HG02840 (cell line): ENCODE measurements around the gene RAPGEF1.

Experiments used
- ATAC-seq: cut with Tn5 transposase; IDR thresholded peaks from one replicate; pipeline ENCODE4 v1.9.1; 2021; ENCODE audit warnings: mild to moderate bottlenecking, moderate library complexity, moderate number of reproducible peaks; ENCODE audit not compliant: unreplicated experiment, low FRiP score

Gene RAPGEF1

DNA sequence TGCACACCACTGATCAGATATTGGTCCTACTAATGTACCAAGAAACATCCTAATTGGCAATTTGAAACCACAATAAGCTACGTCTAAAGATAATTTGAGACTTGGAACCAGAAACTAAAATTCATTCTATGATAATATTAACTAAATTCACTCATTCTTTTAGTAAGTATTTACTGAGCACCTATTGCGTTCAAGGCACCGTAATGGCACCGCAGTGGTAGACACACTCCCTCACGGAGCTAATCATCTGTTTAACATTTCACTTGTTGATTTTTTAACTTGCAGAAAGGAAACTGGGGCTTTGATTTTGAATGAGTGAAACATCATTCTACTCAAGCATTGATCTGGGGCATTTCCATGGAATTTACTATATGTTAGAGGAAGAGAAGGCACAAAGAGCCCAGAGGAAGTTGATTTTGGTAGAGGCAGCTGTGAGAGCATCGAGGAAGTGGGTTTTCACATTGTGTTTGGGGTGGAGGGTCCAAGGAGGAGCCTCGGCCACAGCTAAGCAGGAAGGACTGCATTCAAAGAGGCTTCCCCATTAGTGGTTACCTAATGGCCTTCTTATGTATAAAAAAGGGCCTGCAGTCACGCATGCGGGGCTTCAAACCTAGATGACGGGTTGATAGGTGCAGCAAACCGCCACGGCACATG, 7.1 kb downstream of the RAPGEF1 start:
- no peak for ATAC-seq

DNA sequence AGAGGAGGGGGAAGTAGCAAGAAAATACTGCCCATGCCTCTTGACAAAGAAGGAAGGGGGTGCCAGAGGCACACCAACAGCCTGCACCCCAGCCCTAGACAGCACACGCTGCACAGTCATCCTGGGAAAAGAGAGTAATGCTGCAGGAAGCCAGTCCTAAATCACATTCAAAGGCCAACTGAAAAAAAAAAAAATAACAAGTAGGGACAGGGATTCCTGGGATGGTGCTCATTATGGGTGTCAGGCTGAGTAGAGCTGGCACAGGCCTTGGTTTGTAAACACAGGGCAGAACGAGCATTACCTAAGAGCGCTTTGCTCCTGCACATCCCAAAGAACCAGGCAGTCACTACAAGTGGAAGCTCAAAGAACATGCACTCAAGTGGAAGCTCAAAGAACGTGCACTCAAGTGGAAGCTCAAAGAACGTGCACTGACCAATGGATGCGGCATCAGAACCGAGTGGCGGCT, 7.8 kb downstream of the RAPGEF1 start:
- no peak for ATAC-seq

GRCh38 chr9:131731644-131732043, 8.2 kb downstream of the RAPGEF1 start:
- no peak for ATAC-seq

DNA sequence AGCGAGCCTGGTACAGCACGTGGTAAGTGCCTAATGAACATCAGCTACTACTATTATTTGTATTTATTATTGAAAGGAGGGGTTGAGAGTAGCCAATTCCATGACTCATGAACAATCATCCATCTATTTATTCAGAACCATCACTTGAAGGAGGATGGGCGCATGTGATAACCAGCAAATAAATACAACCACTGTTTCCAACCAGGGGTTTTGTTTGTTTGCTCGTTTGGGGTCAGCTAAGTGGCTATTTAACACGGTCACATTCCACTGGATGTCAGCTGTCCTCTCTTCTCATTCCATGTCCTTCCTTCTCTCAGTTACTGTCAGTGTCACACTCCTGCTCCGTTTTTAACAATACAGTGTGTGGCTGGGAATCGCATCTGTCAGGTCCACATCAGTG, 8.6 kb downstream of the RAPGEF1 start:
- ATAC-seq, result no peak

- no peak for ATAC-seq
Measured at GRCh38 chr9:131728961-131729360, 10.9 kb downstream of the RAPGEF1 start.

- ATAC-seq, result no peak
Measured at GRCh38 chr9:131728546-131728910, 11.3 kb downstream of the RAPGEF1 start.

DNA sequence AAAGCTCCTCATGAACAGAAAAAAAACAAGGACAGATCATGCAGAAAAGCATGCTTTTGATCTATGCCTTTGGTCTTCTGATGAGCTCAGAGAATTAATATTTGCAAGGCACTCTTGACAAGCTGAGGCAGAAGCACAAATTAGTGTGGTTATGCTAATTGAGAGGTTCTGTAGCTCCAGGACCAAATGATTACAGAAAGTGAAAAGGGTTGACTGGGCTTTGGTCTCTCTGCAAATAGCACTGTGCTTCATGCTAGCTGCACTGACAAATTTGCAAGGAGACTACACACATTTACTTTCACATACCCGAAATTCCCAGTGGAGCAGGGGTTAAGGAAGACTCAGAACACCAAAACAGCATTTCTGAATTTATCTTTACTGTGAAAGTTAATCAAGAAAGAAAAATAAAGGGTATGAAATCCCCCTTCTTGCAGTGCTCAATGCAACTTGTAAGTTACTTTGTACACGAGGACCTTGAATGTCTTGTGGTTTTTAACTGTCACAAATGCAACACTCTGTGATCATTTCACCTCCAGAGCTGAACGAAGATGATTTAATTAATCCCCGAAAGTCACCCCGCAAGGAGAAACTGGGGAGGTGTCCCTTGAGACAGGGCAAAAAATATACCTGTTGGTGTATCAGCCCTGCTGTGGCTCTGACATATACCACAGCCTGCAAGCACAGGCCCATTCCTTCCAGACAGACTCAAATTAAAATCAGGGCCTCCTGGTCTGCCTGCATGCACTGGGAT, 11.9 kb downstream of the RAPGEF1 start:
- no peak for ATAC-seq

DNA sequence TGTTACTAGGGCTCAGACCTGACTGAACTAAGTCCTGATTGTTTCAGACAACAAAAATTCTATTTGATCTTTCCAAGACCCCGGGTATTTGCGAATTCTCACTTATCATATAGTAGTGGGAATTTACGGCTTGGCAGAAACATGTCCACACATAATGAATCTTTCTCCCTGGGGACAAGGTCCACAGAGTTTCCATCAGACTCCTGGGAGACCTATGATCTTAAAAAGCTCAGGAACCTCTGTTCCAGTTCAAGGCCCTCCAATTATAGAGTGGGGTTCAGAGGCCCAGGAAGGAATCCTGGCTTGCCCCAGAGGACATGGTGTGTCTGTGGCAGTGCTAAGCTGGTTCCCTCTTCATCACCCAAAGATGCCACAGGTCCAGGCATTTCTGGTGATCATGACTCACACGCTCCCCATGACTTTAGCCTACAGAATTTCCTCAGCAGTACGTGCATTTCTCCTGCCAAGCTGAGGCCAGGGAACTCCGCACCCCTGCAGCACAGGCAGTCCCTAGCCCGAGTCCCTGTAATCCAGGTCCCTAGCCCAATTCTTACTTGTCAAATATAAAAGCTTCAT, 12.6 kb downstream of the RAPGEF1 start:
- no peak for ATAC-seq

DNA sequence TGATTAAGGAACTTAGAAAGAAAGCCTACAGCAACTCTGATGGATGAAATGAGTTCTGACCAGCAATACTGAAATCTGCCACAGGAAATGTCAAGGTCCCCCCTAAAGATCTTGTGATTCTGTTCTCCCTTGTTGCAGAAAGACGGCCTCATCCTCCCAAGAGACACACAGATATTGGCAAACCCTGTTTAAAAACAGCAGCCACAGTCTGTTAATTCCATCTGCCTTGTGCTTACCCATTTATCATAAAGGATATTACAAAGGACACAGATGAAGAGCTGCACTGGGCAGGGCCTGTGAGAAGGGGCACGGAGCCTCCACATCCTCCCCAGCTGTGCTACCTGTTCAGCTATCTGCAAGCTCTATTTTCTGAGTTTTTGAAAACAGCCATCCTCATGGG, 15.2 kb downstream of the RAPGEF1 start:
- no peak for ATAC-seq

GRCh38 chr9:131723632-131724031, 16.2 kb downstream of the RAPGEF1 start:
- ATAC-seq, result no peak

DNA sequence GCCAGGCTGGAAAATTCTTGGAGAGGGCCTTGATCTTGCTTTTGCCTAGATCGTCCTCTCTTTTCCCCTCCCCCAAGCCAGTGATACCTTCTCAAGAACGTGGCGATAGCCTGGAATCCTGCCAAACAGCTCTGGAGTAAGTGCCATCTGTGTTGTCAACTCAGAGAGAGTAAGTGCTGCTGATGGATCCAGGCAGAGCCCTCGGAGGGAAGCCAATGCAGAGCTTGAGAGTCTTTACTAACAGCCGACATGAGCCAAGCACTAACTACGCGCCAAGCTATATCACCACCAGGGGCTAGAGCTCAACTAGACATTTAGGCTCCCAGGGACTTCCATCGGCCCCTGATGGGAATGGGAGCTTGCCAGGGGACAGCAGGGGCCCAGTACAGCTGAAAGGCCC, 17.6 kb downstream of the RAPGEF1 start:
- ATAC-seq, result no peak

GRCh38 chr9:131721076-131721475, 18.8 kb downstream of the RAPGEF1 start:
- no peak for ATAC-seq

- no peak for ATAC-seq
Measured at GRCh38 chr9:131720330-131720729, 19.5 kb downstream of the RAPGEF1 start.

DNA sequence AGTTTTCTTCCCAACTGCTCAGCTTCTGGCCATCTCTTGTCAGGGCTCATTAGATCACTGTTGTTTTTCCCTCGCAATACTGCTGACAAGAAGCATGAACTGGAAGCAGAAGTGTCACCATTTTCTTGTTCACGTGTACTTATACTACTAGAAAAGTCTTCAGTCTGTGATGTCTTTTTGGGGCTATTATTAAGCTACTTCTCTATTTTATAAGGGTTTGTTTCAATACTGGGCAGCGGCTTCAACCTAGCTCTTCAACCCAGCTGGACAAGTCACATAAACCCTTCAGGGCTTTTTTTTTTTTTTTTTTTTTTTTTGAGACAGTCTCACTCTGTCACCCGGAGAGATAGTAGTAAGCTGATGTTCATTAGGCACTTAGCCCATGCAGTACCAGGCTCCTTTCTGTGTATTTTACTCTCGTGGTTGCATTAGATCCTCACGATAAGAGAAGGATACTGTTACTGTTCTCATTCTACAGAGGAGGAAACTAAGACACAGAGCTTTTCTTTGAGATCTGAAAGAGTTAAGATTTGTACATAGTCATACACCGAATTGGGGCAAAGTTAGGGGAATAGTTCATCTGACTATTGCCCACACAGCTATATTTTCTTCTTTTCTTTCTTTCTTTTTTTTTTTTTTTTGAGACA, 20.5 kb downstream of the RAPGEF1 start:
- no peak for ATAC-seq

DNA sequence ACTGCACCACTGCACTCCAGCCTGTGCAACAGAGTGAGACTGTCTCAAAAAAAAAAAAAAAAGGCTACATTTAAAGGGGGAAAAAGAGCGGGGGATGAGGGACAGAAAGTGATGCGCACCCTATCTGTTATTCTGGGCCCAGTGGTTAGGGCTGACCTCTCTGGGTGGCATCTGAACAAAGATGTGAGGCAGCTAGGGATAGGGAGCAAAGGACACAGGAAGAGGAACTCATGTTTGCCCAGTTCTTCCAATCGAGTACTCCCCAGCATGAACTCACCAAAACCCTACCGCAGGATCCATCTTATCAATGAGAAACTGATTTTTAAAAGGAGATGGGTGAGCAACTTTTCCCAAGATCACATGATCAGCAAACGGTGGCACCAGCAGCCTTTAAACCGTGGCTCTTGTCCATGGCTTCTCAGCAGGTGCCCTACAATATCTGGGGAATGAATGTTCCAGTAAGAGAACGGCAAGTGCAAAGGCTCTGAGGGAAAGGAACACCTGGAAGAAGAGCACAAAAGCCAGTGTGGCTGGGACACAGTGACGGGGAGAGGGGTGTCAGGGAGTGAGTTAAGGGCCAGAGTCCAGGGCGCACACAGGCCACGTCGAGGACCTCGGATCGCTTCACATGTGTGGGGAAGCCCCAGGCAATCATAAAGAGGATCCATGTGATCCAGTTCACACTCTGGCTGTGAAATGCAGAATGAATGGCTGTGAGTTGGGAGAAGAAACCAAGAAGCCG, 22.0 kb downstream of the RAPGEF1 start:
- ATAC-seq, result no peak

DNA sequence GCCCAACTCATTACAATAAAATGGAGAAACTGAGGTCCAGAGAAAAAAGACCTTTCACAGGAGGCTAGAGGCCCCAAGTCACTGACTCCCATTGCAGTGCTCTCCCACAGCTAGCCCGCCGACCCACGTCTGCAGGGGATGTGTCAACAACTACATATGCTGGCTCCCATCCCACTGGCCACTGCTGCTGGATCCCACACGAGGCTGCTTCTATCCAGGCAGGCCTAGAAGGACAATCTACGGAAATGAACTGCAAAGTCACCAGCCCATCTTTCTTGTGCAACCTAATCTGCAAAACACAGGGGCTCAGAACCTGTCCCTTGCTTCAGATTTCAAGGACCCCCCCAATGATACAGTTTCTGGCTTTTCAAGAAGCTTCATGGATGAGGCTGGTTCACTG, 24.0 kb downstream of the RAPGEF1 start:
- ATAC-seq, result no peak

- no peak for ATAC-seq
Measured at GRCh38 chr9:131714821-131715220, 25.1 kb downstream of the RAPGEF1 start.

DNA sequence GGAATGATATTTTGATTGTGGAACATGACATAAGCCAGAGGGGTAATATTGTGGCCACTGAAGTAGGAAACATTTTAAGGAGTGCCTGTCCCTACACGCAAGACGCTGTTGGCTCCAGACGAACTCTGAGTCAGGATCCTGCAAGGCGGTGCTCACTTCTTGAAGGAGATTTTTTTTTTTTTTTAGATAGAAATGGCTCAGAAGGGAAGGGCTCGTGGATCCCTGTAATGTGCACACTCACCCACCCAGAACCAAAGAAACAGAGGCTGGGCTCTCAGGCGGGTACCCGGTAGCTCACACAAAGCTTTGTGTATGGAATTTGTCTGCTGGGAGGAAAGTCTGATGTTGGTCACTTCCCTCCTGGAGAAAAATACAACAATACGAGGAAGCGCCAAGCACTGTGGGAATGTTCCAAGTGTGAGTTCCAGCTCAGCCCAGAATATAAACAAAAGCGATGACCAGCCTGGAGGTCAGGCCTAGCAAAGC, 25.7 kb downstream of the RAPGEF1 start:
- ATAC-seq, result no peak

DNA sequence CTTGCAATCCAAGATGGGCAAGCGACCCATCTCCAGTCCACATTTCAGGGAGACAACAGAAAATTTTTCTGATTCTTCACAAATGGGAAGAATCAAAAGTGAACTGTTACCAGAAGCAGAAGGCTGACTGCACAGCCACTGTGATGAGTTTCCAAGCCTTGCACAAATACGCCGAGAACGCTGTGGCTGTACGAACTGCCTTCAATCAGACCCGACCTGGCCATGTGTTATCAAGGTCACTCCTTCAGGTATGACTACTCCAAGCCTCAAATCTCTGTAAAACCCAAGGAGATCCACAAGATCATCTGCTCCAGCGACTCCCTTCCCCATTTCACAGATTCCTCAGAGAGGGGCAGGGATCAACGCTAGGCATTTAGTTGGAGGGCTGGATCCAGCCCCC, 26.9 kb downstream of the RAPGEF1 start:
- ATAC-seq, result no peak

DNA sequence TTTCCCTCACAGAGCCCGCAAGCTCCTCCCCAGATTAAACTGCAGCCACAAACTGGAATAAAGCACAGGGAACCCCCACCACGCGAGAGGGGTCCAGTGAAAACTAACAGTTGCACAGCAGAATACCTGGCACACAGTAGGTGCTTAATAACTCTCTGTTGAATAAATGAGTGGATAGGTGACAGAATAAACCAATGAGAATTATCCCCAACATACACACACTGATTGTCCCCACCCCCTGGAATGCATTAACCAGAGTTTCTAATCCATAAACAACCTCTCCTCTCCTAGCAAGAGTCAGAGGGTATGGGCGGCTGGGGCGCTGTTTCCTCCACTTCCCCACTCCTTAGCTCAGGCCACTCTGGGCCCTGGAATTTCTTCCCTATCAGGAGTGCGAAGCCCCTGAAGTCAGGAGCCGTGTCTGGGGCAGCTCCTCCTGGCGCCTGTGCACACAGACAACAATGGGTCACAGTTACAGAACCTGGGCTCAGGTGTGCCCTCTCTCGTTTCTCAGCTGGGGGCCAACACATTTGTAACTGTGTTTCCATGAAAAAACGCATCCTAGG, 27.6 kb downstream of the RAPGEF1 start:
- ATAC-seq, result no peak
